GM12892 (cell line): Measurements from ENCODE around the gene SEPTIN8.

Experiments used
- POLR2A ChIP-seq: IDR thresholded peaks from 2 replicates; pipeline ENCODE4 v1.6.1; 2011; ENCODE audit warnings: low read depth, low read length, control low read depth
- POLR2AphosphoS5 ChIP-seq: IDR thresholded peaks from 2 replicates; pipeline ENCODE4 v1.6.1; 2011; ENCODE audit warnings: low read depth, low read length, control low read depth
- TAF1 ChIP-seq: IDR thresholded peaks from 2 replicates; pipeline ENCODE4 v1.6.1; 2011; ENCODE audit warnings: low read depth, mild to moderate bottlenecking, control low read depth, low read length, borderline replicate concordance

- TF ChIP-seq TAF1 (no peak), POLR2A (no peak), POLR2AphosphoS5 (no peak)
Measured at GRCh38 chr5:132774406-132774805, 2.6 kb downstream of the SEPTIN8 start.
